CD4-positive, CD25-positive, alpha-beta regulatory T cell (primary cell): ENCODE measurements around the gene BHLHE40. TPM values are rescaled to one million over a fixed set of nuclear protein-coding genes. Genes with fewer than 3 reads are reported as not detected.

Source experiments
- ATAC-seq, 2 donors: fragments of 150-1000 bp; cut with Tn5 transposase; one replicate each; pipeline ENCODE4 v1.10.0; 2021; ENCODE audit warnings: low read depth in 2 of 2, moderate number of reproducible peaks in 2 of 2, moderate library complexity in 1 of 2
- DNase-seq, 3 donors: peaks; one replicate each; pipeline versions ENCODE4 v3.0.0 to v3.0.0-alpha.2; 2012 to 2022; ENCODE audit warnings: mixed read lengths in 1 of 3
- H3K27ac ChIP-seq: one replicate; pipeline ENCODE4 v1.7.0; 2013; ENCODE audit warnings: mild to moderate bottlenecking, low read length; ENCODE audit not compliant: insufficient read depth, poor library complexity, severe bottlenecking
- H3K27me3 ChIP-seq: one replicate; pipeline ENCODE4 v1.7.0; 2013; ENCODE audit warnings: low read length; ENCODE audit not compliant: control insufficient read depth, insufficient read depth
- H3K36me3 ChIP-seq: one replicate; pipeline ENCODE4 v1.7.0; 2013; ENCODE audit warnings: mild to moderate bottlenecking, low read length, moderate library complexity; ENCODE audit not compliant: control insufficient read depth, insufficient read depth
- H3K4me1 ChIP-seq: 2 replicates; pipeline ENCODE4 v1.7.0; 2013; ENCODE audit warnings: mild to moderate bottlenecking, low read length; ENCODE audit not compliant: insufficient read depth, control insufficient read depth, poor library complexity, severe bottlenecking
- H3K4me3 ChIP-seq: one replicate; pipeline ENCODE4 v1.7.0; 2013; ENCODE audit warnings: low read depth, mild to moderate bottlenecking, low read length, moderate library complexity
- H3K9me3 ChIP-seq, 2 experiments: 1 replicate in 1 of 2; 2 replicates in 1 of 2; pipeline ENCODE4 v1.7.0; 2013; ENCODE audit warnings: low read length in 2 of 2, mild to moderate bottlenecking in 1 of 2, moderate library complexity in 1 of 2; ENCODE audit not compliant: control insufficient read depth in 2 of 2
- H3K27ac Mint-ChIP-seq, 3 donors: one replicate each; pipeline ENCODE4 v1.8.0; 2020 to 2022; ENCODE audit warnings: mild to moderate bottlenecking in 3 of 3, mixed read lengths in 3 of 3, moderate library complexity in 2 of 3
- H3K27me3 Mint-ChIP-seq: one replicate; pipeline ENCODE4 v1.8.0; 2022; ENCODE audit warnings: mild to moderate bottlenecking, mixed read lengths
- H3K36me3 Mint-ChIP-seq: one replicate; pipeline ENCODE4 v1.8.0; 2020; ENCODE audit warnings: mixed read lengths
- H3K4me1 Mint-ChIP-seq, 4 donors: one replicate each; pipeline ENCODE4 v1.8.0; 2020 to 2022; ENCODE audit warnings: mixed read lengths in 4 of 4, mild to moderate bottlenecking in 1 of 4
- H3K4me3 Mint-ChIP-seq, 4 donors: one replicate each; pipeline ENCODE4 v1.8.0; 2020 to 2022; ENCODE audit warnings: mild to moderate bottlenecking in 4 of 4, mixed read lengths in 4 of 4, moderate library complexity in 3 of 4
- H3K9me3 Mint-ChIP-seq, 7 donors: one replicate each; pipeline ENCODE4 v1.8.0; 2020 to 2022; ENCODE audit warnings: mixed read lengths in 7 of 7, mild to moderate bottlenecking in 3 of 7, moderate library complexity in 2 of 7
- polyA plus RNA-seq, 4 donors: library from polyadenylated mRNA; unstranded; fragments of 300-500 nt; fragmentation: Illumina TruSeq; gene quantifications; one replicate each; pipeline ENCODE4 v1.2.3, GENCODE V29; 2021
- total RNA-seq: library from RNA; stranded (reverse); gene quantifications from one replicate; pipeline ENCODE4 v1.2.3, GENCODE V29; 2022

Gene BHLHE40
- total and polyA plus RNA-seq, 5 donors from 2014 or later, result 0.65 to 44.4 (median 0.75) TPM

DNA sequence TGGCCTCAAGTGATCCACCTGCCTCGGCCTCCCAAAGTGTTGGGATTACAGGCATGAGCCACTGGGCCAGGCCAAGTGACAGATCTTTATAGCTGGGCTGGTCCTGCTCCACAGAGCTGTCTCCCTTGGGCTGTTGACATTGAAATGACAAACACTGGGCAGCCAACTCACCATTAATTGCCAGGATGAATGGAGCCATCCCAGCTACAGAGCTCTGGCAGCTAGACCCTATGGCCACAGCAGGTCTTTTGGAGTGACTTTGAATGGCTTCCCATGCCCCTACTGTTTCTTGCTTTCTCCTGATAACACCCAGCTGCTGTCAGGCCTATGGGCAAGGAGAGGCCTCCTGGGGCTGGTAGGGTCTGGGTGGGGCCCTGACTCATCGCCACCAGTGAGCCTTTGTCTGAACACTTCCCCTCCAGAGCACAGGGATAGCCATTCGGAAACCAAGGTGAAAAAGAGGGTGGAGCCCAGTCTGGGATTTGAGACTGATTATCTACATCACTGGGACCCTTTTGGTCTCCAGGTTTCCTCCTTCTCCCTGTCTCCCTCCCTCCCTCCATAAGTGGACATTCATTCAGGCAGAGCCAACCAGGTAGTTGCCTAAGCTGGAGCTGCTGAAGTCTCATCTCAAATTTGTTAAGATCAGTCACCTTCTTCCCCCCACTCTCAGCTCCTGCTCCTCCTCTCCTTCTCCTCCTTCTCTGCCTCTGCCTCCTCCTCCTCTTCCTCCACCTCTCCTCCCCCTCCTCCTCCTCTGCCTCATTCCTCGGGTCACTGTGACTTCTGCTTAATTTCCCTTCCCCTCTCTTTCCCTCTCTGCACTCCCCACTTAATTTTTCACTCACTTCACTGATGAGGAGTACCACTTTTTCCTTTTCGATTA, 34.0 kb downstream of the BHLHE40 start:
- Histone ChIP-seq H3K36me3 (no peaks in the 10 kb centered on the region), H3K4me1 (peaks cover 10% of the 10 kb centered on the region), H3K27me3 (no peaks in the 10 kb centered on the region), H3K4me3 (no peak overlapping the region), H3K9me3 (no peaks in the 10 kb centered on the region), H3K27ac (no peak overlapping the region)
- DNase-seq (no peak), ATAC-seq (no peak)
- Mint-ChIP-seq H3K36me3 (no peaks in the 10 kb centered on the region), H3K4me3 (no peak overlapping the region), H3K4me1 (peaks cover 0 to 26% (median 7%) of the 10 kb centered on the region in 4 donors), H3K27ac (peak overlapping the region in 1 of 3 donors; percentile 84), H3K9me3 (no peaks in the 10 kb centered on the region), H3K27me3 (peaks cover 4% of the 10 kb centered on the region)

DNA sequence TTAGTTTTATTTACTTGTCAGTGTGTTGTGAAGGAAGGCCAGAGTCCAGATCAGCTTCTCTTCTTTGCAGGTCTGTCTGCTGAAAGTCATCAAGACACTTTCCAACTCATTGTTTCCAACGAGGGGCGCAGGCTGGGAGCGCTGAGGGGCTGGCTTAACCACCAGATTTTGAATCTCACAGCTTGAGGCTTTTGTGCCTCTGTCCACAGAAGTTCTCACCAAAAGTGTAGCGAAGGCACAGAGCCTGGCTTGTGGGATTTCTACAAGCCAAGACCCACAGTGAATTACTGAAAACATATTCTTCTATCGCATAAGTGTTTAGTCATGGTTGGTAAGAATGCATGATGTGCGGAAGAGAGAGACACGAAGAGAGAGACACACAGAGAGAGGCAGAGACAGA, 35.2 kb downstream of the BHLHE40 start:
- H3K4me1 ChIP-seq, result peaks cover 15% of the 10 kb centered on the region
- Mint-ChIP-seq H3K27ac (peak overlapping the region in 2 of 3 donors; percentile 66 to 74), H3K4me3 (no peak overlapping the region), H3K27me3 (peaks cover 4% of the 10 kb centered on the region), H3K36me3 (no peaks in the 10 kb centered on the region), H3K9me3 (no peaks in the 10 kb centered on the region), H3K4me1 (peaks cover 0 to 35% (median 13%) of the 10 kb centered on the region in 4 donors)
- ATAC-seq, result no peak
- H3K27me3 ChIP-seq, result no peaks in the 10 kb centered on the region
- H3K36me3 ChIP-seq, result no peaks in the 10 kb centered on the region
- no peak overlapping the region for H3K4me3 ChIP-seq
- no peak overlapping the region for H3K27ac ChIP-seq
- no peak for DNase-seq
- H3K9me3 ChIP-seq, result no peaks in the 10 kb centered on the region

DNA sequence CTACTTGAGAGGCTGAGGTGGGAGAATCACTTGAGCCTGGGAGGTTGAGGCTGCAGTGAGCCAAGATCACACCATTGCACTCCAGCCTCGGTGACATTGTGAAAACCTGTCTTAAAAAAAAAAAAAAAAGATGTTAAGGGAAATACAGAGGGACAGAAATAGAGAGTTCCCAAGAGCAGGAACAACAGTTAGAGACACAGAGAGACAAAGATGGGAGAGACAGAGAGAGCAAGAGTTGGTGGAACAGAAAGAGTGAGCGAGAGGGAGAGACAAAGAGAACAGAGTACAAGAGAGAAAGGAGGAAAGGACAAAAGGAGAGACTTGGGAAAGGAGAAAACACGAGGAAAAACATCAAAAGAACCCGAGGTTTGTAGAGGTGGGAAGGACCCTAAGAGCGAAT, 35.8 kb downstream of the BHLHE40 start:
- ATAC-seq, result no peak
- H3K4me1 Mint-ChIP-seq, result peaks cover 0 to 42% (median 18%) of the 10 kb centered on the region in 4 donors
- DNase-seq, result no peak

DNA sequence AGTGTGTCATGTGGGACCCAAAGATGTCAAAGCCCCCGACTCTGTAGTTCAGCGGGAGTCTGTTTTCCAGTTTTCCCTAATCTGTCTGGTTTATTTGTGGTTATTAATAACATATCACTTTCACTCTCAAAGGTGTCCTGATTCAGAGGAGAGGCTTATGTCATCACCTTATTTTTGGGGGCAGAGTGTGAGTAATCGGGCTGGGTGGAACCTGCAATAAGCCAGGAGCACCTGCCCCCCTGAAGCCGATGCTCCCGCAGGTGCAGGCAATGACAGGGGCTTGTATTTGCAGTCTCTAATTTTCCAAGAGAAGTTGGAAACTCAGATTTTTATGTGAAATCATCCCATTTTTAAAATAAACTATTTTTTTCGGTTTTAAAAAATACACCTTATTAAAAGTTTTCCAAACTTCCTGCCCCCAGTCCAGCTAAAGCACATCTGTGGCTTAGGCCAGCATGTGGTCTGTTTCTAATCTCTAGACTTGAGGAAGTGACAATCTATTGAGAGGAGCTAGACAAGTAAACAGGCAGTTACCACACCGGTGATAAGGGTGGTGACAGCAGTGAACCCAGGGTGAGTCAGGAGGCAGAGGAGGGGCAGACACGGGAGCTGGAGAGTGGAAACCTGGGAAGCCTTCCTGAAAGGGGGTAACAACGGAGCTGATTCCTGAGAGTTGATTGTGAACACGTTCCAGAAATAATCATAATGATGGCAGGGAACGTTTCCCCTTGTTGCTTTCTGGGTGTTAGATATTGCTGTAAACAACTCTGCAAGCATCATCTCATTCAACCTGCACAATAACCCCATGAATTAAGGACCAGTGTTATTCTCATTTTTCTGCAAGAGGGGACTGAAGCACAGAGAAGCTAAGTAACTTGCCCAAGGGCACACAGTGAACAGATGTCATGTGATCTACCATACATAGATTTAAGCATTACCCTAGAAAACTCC, 37.2 kb downstream of the BHLHE40 start:
- Mint-ChIP-seq H3K9me3 (no peaks in the 10 kb centered on the region), H3K4me3 (no peak overlapping the region), H3K27ac (peak overlapping the region in 2 of 3 donors; percentile 76 to 93), H3K4me1 (peaks cover 0 to 46% (median 16%) of the 10 kb centered on the region in 4 donors), H3K27me3 (peaks cover 3% of the 10 kb centered on the region), H3K36me3 (no peaks in the 10 kb centered on the region)
- H3K27ac ChIP-seq, result no peak overlapping the region
- ATAC-seq, result peak; percentile 42 to 64
- peaks cover 19% of the 10 kb centered on the region for H3K4me1 ChIP-seq
- peak in 1 of 3 donors; percentile 59 for DNase-seq
- no peaks in the 10 kb centered on the region for H3K36me3 ChIP-seq
- no peak overlapping the region for H3K4me3 ChIP-seq
- no peaks in the 10 kb centered on the region for H3K27me3 ChIP-seq
- H3K9me3 ChIP-seq, result no peaks in the 10 kb centered on the region

More for the DNA sequence above, 35.8 kb downstream of the BHLHE40 start:
- Histone ChIP-seq H3K4me3 (no peak overlapping the region), H3K36me3 (no peaks in the 10 kb centered on the region), H3K27ac (no peak overlapping the region), H3K9me3 (no peaks in the 10 kb centered on the region), H3K4me1 (peaks cover 22% of the 10 kb centered on the region), H3K27me3 (no peaks in the 10 kb centered on the region)
- Mint-ChIP-seq H3K36me3 (no peaks in the 10 kb centered on the region), H3K27ac (peak overlapping the region in 1 of 3 donors; percentile 16), H3K9me3 (no peaks in the 10 kb centered on the region), H3K27me3 (peaks cover 4% of the 10 kb centered on the region), H3K4me3 (no peak overlapping the region)

DNA sequence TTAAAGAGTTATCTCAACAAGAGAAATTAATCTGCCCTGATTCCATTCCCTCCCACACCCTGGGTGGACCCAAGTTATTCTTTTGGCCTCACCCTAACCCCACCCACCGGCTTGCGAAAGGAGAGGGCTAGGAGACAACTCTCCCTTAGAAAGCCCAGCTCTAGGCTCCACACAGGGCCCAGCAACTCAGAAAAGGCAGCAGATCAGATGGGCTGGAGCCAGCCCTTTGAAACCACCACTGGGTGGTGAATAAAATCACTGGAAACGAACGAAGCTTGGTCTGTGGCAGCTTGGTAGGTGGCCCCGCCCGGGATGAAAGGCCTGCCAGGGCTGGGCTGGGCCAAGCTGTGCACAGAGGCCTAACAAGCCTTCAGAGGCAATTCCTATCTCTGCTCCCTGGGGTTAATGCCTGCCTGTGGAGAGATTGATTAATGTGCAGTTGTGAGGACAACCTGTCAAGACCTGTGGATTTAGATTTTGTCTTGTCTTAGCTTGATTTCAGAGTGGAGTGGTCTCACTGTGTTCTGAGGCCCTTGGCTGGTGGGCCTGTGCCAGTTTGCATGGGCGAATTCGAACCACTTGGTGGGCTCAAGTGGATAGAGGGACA, 38.8 kb downstream of the BHLHE40 start:
- peaks cover 0 to 41% (median 18%) of the 10 kb centered on the region in 4 donors for H3K4me1 Mint-ChIP-seq
- H3K4me3 Mint-ChIP-seq, result no peak overlapping the region

DNA sequence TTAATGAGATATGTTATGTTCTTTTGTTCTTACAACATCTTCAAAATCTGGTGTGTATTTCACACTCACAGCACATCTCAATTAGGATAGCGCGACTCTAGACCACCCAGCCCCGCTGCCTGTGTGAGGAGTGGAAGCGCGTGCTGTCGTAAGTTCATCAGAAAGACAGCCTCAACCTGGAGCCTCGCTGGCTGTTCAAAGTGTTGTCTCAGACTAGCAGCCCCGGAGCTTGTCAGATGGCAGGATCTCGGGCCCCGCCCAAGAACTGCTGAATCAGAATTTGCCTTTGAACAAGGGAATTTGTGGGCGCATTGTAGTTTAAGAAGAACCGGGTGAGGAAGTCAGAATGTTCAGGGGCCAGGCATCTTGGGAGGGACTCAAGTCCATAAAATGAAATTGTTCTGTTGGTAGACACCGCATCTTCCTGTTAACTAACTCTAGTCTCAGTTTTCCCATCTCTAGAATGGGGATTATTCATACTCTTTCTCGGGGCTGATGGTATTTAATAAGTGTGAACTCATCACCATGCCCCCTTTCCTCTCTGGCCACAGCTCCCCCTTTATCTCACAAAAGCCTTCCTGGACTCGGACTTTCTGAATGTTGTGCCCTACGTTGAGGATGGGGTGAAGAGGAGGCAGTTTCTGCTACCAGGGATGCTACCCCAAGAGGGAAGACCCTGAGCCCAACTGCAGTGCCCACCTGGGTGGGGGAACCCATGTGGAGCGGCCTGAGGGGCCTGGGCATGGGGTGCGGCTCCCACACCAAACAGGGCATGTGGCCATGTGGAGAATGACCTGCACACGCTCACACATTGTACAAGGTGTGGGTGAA, 40.4 kb downstream of the BHLHE40 start:
- peak overlapping the region; percentile 9 to 47 (median 14) for H3K27ac Mint-ChIP-seq
- Histone ChIP-seq H3K27me3 (no peaks in the 10 kb centered on the region), H3K27ac (no peak overlapping the region), H3K4me1 (peaks cover 19% of the 10 kb centered on the region), H3K9me3 (no peaks in the 10 kb centered on the region), H3K36me3 (no peaks in the 10 kb centered on the region), H3K4me3 (no peak overlapping the region)
- peaks cover 0 to 41% (median 18%) of the 10 kb centered on the region in 4 donors for H3K4me1 Mint-ChIP-seq
- H3K27me3 Mint-ChIP-seq, result peaks cover 9% of the 10 kb centered on the region
- peak; percentile 80 to 81 for ATAC-seq
- peak; percentile 23 to 89 (median 59) for DNase-seq
- H3K36me3 Mint-ChIP-seq, result no peaks in the 10 kb centered on the region
- H3K9me3 Mint-ChIP-seq, result no peaks in the 10 kb centered on the region
- peak overlapping the region in 3 of 4 donors; percentile 0 to 66 (median 65) for H3K4me3 Mint-ChIP-seq

More for the DNA sequence above, 38.8 kb downstream of the BHLHE40 start:
- no peak for DNase-seq
- H3K27ac Mint-ChIP-seq, result peak overlapping the region in 2 of 3 donors; percentile 9 to 66
- peaks cover 5% of the 10 kb centered on the region for H3K27me3 Mint-ChIP-seq
- no peaks in the 10 kb centered on the region for H3K36me3 Mint-ChIP-seq
- Histone ChIP-seq H3K36me3 (no peaks in the 10 kb centered on the region), H3K9me3 (no peaks in the 10 kb centered on the region), H3K4me3 (no peak overlapping the region), H3K27ac (no peak overlapping the region), H3K4me1 (peaks cover 19% of the 10 kb centered on the region), H3K27me3 (no peaks in the 10 kb centered on the region)
- ATAC-seq, result no peak
- H3K9me3 Mint-ChIP-seq, result no peaks in the 10 kb centered on the region
